ENCODE measurements around the gene MMP24OS.
A peak's percentile ranks its signal among the peaks of the same experiment; 100 is the strongest.

The MMP24OS gene

DNA sequence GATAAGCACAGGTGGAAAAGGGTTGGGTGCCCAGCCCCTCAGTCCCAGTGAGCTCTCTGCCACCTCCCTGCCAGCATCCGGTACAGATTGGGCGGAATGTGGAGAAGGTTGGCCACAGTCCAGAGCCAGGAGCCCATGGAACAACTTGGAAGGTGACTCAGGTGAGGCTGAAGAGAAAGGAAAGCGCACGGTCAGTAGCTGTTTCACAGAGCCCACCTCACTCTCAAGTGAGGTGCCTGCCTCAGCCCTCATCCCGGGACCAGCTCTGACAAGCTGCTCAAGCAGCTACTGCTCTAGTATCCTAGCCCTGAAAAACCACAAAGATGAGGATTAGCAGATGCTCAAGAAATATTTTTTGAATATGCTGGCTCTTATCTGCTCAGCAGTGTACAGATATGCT is 1.1 kb upstream of the MMP24OS start:
- DNase-seq (ENCODE audit: low read depth): no peak
- TF ChIP-seq, protein P1, sequence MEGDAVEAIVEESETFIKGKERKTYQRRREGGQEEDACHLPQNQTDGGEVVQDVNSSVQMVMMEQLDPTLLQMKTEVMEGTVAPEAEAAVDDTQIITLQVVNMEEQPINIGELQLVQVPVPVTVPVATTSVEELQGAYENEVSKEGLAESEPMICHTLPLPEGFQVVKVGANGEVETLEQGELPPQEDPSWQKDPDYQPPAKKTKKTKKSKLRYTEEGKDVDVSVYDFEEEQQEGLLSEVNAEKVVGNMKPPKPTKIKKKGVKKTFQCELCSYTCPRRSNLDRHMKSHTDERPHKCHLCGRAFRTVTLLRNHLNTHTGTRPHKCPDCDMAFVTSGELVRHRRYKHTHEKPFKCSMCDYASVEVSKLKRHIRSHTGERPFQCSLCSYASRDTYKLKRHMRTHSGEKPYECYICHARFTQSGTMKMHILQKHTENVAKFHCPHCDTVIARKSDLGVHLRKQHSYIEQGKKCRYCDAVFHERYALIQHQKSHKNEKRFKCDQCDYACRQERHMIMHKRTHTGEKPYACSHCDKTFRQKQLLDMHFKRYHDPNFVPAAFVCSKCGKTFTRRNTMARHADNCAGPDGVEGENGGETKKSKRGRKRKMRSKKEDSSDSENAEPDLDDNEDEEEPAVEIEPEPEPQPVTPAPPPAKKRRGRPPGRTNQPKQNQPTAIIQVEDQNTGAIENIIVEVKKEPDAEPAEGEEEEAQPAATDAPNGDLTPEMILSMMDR (IDR thresholded peaks at IDR 0.05; ENCODE audit: insufficient read depth, low read depth, low read length, missing control alignments): no peak

DNA sequence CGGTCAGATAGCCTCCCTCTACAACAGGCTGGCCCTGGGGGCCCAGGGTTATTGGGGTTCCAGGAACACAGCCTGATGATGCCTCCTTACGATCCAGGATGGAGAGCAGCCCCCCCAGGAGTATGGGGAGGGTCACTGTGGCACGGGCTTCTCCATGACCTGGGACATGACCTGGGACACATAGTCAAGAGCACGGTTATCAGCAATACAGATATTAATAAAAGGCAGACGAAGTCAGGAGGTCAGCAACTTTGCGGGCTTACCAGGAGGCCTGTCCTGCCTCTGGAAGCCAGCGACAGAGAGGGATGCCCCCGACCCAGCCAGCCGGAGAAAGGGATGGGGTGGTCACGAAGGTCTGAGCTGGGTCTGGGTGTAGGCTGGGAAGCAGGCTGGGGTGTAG is 795 bp downstream of the MMP24OS start:
- DNase-seq (ENCODE audit: low read depth): no peak
- H3K4me3 ChIP-seq (ENCODE audit: low read depth, low read length): peak overlapping the region; percentile 89
- TF ChIP-seq, protein P1 (IDR thresholded peaks at IDR 0.05; ENCODE audit: insufficient read depth, low read depth, low read length, missing control alignments): no peak

More for the DNA sequence above, 1.1 kb upstream of the MMP24OS start:
- no peak overlapping the region for H3K4me3 ChIP-seq (ENCODE audit: low read depth, low read length)

- peak overlapping the region; percentile 89 for H3K4me3 ChIP-seq (ENCODE audit: low read depth, low read length)
- TF ChIP-seq, protein P1 (IDR thresholded peaks at IDR 0.05; ENCODE audit: insufficient read depth, low read depth, low read length, missing control alignments): no peak
- no peak for DNase-seq (ENCODE audit: low read depth)
Measured at GRCh38 chr20:35276408-35276807, 1.5 kb downstream of the MMP24OS start.

DNA sequence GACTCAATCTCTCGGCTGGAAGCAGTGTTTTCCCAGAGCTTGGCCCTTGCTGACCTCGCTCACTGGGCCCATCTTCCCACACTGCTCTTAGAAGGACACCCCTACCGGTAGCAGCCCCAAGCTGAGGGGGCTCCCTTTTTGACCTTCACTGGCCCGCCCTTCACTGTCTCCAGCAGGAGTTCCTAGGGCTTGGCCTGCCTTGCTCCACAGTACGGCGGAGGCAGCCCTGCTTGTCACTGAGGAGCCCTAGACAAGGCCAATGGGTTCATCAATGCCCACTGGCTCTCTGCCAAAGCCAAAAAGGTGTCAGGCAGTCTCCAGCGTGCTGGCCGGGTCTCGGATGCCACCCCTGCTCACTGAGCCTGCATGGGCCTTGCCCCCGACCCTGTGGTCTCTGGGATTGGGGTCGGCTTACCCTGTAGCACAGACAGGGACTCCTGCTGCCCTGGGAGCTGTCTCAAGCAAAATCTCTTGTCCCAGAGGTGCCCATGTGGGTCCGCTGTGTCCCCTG is 2.1 kb downstream of the MMP24OS start:
- DNase-seq (ENCODE audit: low read depth): no peak
- TF ChIP-seq, protein P1 (IDR thresholded peaks at IDR 0.05; ENCODE audit: insufficient read depth, low read depth, low read length, missing control alignments): no peak

DNA sequence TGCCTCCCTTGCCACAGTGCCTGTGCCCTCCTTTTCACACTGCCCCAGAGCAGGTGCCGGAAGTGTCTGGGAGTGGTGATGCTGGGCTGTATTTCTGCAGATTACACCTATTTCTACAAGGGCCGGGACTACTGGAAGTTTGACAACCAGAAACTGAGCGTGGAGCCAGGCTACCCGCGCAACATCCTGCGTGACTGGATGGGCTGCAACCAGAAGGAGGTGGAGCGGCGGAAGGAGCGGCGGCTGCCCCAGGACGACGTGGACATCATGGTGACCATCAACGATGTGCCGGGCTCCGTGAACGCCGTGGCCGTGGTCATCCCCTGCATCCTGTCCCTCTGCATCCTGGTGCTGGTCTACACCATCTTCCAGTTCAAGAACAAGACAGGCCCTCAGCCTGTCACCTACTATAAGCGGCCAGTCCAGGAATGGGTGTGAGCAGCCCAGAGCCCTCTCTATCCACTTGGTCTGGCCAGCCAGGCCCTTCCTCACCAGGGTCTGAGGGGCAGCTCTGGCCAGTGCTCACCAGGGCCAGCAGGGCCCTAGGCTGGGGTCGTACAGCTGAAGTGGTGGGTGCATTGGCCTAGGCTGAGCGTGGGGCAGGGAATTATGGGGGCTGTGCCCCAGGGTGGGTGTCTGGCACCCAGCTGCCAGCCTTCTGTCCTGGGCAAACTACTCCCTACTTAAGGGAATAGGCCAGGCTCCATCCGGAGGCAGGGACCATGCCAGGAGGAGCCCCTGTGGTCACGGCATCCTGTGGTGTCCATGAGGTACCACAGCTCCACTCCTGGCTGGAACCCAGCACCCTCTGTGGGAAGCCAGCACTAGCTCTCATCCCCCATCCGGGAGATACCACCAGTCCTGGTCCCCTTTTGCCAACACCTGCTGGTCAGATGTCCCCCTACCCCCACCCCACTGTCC is 3.5 kb downstream of the MMP24OS start:
- TF ChIP-seq, protein P1 (IDR thresholded peaks at IDR 0.05; ENCODE audit: insufficient read depth, low read depth, low read length, missing control alignments): no peak
- DNase-seq (ENCODE audit: low read depth): no peak
- H3K4me3 ChIP-seq (ENCODE audit: low read depth, low read length): no peak overlapping the region

More for the DNA sequence above, 2.1 kb downstream of the MMP24OS start:
- H3K4me3 ChIP-seq (ENCODE audit: low read depth, low read length): no peak overlapping the region

GRCh38 chr20:35273449-35274171 is 4.3 kb downstream of the MMP24OS start:
- DNase-seq (ENCODE audit: low read depth): no peak
- TF ChIP-seq, protein P1 (IDR thresholded peaks at IDR 0.05; ENCODE audit: insufficient read depth, low read depth, low read length, missing control alignments): no peak
- no peak overlapping the region for H3K4me3 ChIP-seq (ENCODE audit: low read depth, low read length)
